Posterior cingulate gyrus (tissue), 11 donors: ENCODE results near the gene TMC1.

Experiments
- DNase-seq, 10 donors: peaks; one replicate each; pipeline versions ENCODE4 v3.0.0 to v3.0.0-alpha.2; 2020 to 2021; ENCODE audit warnings: mixed read lengths in 3 of 10
- intact Hi-C: fragments of 100-400 bp; cut with DNase I; formaldehyde crosslinking; loops from one replicate; pipeline ENCODE4 v1.15.1; 2023

The TMC1 gene

DNA sequence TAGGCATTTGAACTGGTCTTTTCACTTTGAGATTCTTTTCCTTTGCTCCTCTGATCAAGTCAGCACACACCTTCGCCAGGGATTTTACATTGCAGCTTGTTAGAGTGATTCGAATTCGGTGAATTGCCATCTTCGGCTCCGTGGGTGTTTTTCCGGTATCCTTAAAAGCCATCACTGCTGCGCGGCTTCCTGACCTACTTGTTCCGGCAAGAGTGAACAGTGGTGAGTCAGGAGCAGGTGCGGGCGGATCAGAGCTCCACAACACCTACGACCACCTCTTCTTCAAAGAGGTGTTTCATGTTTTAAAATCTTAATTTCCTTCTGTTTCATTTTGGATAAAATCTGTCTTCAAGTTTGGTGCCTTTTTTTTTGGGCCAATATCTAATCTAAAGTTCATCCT, 134.6 kb downstream of the TMC1 start:
- DNase-seq, result peak in 4 of 10 donors; percentile 17 to 72 (median 59)
- intact Hi-C loops, result no loop called here

DNA sequence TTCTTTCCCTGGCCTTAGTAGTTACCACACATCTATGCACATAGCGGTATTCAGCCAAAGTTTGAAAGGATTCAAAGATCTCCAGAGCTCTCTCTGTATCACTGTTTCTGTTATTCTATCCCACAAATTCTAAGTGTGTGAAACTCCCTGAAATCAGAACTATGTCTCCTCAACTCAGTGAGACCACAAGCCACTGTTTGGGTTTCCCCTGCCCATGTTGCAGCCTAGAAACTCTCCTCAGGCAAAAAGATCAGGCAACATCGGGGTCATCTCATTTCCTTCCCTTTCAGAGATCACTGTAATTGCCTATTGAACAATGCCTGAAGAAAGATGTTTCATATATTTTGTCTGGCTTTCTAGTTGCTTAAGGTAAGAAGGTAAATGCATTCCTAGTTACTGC, 135.6 kb downstream of the TMC1 start:
- intact Hi-C loops, result no loop called here
- no peak for DNase-seq

DNA sequence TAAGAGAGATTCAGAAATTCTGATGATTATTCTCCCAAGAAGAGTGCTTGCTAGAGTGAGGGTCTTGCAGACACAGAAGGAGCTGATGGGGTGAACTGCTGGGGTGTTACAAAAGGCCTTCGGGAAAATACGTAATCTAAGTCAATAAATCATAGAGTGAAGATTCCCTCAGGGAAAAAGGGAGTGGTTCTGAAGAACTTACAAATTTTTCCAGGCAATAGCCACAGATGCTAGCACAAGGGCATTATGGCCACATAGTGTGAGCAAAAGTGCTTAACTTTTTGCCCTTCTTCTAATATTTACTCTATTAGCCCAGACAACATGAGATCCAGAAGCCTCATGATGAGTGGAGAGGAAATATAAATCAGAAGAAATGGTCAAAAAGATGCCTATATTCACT, 137.3 kb downstream of the TMC1 start:
- DNase-seq, result no peak
- intact Hi-C loops, result no loop called here

DNA sequence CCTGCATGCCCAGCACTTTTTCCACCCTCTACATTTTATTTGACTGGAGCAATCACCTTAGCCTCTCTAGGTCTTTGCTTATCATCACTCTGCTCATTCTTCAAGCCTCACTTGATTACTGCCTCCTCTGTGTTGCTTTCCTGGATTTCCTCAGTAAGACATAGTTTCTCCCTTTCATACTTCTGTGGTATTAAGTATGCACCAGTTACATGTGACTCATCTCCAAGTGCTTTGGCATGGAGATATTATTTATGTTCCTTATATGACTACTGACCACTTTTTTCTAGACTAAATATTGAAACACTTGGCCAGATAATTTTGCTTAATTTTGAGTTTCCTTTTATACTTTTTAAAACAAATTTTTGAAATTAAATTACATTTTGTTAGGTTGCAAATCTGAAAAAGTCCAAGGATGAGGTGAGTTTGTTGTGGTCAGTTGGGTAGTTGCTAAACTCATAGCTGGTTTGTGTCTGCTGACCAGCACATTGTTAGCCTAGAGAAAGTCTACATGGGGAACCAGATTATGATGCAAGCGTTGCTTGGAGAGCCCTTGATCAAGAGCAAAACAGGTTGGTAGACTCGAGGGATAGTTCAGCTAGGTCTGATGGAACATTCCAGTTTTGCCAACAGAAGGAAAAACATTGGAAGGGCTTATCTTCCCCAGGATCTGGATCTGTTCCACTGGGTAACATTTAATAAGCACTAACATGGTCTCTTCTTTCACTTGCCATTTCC, 140.2 kb downstream of the TMC1 start:
- intact Hi-C loops, result no loop called here
- no peak for DNase-seq

DNA sequence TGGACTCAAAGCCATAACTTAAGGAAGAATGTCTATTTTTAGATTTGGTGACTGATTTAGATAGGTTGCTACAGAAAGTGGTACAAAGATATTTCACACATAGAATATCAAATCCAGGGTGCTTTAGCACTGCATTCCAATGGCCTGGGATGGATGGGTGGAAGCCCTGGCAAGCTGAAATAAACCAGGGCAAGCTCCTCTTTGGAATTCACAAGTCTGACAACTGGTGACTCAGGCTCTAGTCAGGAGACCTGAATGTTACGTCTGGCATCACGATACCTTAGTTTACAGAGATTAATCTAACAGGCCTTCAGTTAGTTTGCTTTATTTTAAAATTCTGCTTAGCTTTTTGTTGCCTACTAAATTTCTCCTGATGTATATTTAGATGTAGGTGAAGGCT, 144.0 kb downstream of the TMC1 start:
- DNase-seq, result no peak
- intact Hi-C loops, result no loop called here

DNA sequence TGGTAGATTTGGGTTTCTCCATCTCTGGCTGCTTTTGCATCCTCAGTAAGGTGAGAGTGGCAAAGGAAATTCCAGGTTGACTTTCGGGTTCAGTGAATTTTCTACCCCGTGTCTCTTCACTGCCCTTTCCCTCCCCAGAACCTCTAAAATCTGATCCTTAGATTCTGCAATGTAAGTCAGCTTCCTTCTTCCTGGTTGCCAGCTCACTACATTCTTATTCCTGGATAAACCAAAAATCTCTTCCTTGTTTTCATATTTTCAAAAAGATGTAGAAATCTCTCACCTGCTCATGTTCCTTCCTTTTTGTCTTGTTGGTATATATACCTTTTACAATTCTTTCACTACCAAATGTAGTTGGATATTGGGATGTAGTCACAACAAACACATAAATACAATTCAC, 145.8 kb downstream of the TMC1 start:
- intact Hi-C loops, result no loop called here
- DNase-seq, result no peak

DNA sequence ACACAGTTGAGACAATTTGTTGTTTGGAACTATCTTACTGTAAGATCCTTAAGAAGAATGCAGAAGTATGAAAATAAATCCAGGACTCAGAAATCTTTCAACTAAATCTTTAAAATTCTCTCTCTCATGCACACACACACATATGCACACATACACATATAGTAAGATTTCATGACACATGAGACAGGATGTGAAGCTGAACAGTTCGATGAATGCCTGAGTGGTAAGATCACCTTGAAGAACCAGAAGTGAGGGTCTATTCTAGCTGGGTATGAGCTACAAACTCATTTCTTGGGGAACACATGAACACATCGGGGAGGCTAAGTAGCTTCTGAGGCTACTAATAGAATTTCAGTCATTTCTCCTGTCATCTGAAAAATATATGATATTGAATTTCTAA, 153.6 kb downstream of the TMC1 start:
- no peak for DNase-seq
- intact Hi-C loops, result no loop called here

DNA sequence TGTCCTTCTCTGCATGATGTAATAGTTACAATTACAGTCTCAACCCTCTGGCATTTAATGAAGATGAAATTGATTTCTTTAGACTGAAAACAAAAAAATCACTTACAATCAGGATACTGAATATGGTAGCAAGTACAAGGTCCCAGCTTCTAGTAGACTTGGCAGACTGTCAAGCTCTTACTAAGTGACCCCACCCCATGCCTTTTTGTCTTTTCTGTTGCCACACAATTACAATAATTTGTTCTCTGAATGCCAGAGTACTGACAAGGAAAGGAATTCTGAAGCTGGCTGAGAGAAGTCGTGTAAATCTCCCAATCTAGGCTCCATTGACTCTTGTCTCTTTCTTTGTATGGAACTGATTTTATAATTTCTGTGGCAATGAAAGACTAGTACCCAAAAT, 154.2 kb downstream of the TMC1 start:
- intact Hi-C loops, result no loop called here
- no peak for DNase-seq

DNA sequence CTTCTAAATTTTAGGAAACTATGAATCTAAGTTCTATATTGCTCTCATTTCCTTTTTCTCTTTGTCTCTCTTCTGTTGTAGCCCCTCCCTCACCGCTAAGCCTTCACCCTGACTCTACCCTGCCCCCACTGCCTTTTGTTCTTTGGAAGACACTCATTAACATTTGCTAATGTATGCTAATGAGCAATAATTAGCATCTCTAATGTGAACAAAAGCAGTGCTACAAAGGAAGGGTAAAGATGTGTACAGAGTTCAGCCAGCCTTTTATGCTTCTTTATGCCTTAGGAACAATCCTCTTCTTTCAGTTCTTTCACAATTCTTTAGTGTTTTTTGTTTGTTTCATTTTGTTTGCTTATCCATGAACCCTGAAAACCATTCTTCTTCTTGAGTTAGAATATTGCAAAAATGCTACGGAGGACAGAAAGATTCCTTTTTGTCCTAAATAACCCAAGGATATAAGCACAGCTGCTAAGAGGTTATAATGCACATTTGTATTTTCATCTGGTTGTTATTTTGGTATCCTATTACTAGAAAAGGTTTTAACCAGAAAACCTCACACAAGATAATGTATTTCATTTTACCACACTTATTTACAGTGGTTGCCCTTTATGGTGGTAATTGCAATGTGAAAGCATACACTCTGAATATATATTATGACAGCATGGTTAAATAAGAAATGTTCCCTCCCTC, 159.3 kb downstream of the TMC1 start:
- DNase-seq, result peak in 1 of 10 donors; percentile 21
- intact Hi-C loops, result loop anchor here (10.0 kb wide), 1 partner anchor 306 kb away; no protein-coding TSS in a partner anchor

DNA sequence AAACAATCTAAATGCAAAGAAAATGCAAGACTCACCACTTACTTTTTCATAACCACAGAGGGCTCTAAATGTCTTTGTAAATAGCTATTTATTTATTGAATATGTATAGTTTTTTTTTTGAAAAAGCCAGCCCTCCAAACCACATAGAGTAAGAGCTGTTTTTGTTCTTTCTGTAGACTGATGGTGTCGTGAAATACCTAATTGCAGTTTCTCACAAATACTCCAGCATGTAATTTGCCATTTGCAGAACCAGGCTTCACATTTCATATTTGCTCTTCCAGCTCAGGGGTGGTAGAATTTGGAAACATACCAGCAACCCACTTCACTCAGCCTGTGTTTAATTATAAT, 159.8 kb downstream of the TMC1 start:
- intact Hi-C loops, result loop anchor here (10.0 kb wide), 1 partner anchor 306 kb away; no protein-coding TSS in a partner anchor
- no peak for DNase-seq

DNA sequence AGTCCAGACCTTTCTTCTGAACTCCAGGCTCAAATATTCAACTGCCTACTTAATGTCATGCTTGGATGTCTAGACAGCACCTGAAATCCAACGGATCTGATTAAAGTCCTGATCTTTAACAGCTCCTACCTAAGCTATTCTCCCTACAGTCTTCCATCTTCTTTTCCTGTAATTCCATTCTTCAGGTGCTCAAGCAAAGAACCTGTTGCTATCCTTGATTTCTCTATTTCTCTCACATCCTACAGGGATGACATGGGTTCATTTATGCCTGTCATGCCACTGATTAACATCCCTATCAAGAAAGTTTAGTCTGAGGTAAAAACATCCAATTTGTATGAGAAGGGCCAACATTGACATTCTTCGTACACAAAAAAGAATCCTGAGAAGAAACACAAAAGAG, 163.2 kb downstream of the TMC1 start:
- intact Hi-C loops, result loop anchor here (10.0 kb wide), 1 partner anchor 310 kb away; no protein-coding TSS in a partner anchor
- no peak for DNase-seq

DNA sequence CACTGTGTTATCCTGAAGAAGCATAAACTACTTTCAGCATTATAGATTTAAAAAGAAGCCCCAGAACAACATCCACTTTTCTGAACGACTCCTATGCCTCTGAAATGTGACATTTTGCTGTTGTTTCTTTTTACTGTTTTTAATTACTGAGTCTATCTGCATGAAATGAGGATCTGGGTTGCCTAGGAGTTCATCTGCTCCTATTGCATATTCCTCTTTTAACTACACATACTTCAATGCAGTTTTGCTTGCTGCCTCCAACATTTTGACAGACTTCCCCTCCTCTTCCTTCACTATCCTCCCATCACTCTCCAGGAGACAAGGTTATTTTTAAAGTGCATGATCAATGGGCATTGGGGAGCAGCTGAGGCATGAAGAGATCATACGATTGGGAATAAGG, 164.5 kb downstream of the TMC1 start:
- intact Hi-C loops, result loop anchor here (10.0 kb wide), 1 partner anchor 311 kb away; no protein-coding TSS in a partner anchor
- no peak for DNase-seq

DNA sequence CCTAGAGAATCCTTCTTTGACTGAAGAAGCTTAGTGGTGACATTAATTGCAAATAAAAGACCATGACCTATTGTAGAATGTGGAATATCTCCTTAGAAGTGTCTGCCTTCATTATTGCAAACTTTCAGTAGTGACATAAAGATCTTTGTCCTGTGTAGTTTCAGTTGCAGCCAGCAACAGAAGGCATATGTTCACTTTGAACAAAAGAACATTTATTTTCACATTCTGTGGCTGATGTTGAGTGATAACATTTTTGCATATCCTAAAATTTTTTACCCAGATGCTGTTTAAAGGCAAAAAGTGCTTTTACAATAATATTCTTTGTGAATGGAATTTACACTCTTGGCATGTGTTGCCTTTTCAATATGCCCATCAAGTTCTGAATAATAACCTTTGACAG, 165.9 kb downstream of the TMC1 start:
- intact Hi-C loops, result loop anchor here (10.0 kb wide), 1 partner anchor 313 kb away; no protein-coding TSS in a partner anchor
- no peak for DNase-seq

DNA sequence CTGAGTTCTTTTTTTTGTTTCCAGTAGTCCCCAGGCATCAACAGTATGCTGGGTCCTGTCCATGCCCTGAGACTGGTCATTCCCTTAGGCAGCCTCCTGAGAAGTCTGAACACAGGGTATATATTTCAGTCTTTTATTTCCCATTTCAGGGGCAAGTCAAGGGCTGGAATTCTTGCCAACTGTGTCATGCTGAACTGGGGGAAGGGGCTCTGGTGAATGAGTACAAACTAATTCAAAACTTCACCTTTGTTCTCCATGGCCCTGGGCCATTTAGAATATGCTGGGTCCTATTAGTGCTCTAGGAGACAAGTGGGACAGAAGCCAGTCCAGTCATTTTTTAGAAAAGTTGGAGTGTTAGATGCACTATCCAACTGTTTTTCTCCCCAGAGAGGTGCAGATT, 170.3 kb downstream of the TMC1 start:
- intact Hi-C loops, result no loop called here
- DNase-seq, result no peak

DNA sequence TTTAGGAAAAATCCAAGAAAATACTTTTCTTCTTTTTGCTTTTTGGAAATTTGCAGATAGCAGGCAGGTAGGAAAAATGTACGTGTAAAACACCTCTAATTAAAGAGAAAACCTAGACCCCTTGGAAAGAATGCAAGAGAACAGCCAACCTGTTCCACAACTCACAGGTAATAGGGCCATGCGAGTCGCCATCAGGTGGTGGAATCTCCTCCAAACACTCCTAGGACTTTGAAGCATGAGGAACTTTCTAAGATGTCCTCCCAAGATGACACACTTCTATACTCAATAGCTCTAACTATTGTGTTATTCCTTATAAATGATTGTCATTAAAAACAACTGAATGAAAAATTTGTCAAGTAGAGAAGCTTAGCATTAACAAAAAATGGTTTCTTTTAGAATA, 174.0 kb downstream of the TMC1 start:
- DNase-seq, result no peak
- intact Hi-C loops, result no loop called here

DNA sequence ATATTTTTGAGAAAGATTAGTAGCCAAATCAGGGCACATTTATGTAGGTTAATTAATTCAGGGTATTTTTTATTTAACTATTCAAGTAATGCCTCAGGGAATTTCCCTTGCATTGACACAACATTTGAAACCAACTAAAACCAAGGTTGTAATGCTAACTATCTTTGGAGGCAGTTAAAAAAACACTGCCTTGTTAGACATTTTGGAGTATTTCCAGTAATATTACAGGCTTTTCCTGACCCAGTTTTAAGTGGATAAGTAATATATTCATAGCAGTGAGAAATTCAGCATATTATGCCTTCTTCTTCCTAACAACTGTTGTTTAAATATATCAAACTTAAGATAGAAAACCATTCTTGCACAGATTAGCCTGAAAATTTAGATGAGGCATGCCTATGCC, 175.1 kb downstream of the TMC1 start:
- no peak for DNase-seq
- intact Hi-C loops, result no loop called here

DNA sequence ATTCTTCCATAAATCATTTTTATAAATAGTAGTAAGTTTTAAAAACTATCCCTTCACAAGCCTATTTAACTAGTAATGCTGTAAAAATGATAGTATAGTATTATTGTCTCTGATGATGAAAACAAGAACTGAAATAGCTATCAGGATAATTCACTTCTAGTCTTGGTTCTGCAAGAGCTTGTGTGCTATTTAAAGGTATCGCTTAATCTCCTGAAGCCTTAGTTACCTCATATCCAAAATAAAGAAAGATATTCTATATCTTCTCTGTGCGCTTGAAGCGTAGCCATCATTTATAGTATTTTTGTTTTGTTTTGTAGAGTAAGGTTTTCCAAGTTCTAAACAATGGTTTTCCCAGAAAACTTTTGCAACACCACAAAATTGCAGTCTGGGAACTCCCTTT, 180.1 kb downstream of the TMC1 start:
- no peak for DNase-seq
- intact Hi-C loops, result no loop called here

DNA sequence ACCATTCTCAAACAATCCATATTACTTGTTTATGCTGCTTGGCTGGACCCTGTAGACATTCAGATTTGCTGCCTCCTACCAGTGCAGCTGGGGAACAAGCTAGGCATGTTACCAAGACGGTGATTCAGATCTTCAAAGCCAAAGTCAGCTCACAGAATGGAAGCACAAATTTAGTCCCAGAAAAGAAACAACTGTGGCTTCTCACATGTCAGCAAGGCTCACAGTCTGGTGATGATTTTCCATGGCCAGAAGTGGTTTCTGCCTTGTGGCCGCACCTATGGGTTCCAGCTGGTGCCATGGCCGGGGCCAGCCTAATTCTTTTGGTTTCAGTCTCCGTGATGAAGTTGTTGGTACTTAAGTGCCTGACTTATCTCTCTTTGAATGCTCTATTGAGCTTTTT, 182.2 kb downstream of the TMC1 start:
- DNase-seq, result peak in 5 of 10 donors; percentile 18 to 83 (median 61)
- intact Hi-C loops, result no loop called here

DNA sequence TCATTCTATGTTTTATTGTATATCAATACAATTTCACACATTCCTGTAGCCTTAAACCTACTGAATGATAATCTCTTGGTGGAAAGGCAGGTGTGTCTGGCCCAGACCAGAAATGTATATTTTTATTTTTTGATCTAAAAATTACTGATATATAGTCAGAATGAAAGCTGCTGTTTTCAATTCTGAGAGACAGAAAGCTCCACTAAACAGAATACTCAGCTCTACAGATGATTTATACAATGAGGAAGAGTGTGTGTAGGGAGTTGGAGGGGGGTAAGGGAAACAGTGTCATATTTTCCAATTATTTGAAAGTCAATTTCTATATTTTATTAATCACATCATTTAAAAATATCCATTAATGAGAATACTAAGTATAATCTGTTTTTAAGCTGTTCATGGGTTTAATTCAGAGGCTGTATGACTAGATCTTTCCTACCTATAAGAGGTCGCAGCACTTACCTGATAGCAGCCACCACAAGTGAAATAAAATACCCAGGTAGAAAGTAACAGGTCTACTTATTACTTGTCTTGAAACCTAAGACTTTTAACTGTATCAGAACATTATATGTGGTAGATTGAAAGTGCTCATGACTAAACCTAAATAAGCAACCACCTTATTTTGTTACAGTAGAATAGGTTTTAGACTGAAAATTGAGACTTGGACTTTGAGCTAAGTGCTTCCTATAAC, 183.4 kb downstream of the TMC1 start:
- intact Hi-C loops, result no loop called here
- no peak for DNase-seq

DNA sequence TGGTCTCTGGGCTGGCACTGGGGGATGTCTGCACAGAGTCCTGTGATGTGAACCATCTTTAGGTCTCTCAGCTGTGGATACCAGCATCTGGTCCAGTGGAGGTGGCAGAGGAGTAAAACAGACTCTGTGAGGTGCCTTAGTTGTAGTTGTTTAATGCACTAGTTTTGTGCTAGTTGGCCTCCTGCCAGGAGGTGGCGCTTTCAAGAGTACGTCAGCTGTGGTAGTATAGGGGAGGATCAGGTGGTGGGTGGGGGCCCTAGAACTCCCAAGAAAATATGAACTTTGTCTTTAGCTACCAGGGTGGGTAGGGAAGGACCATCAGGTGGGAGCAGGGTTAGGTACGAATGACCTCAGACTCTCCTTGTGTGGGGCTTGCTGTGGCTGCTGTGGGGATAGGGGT, 197.1 kb downstream of the TMC1 start:
- peak in 1 of 10 donors; percentile 59 for DNase-seq
- intact Hi-C loops, result no loop called here

DNA sequence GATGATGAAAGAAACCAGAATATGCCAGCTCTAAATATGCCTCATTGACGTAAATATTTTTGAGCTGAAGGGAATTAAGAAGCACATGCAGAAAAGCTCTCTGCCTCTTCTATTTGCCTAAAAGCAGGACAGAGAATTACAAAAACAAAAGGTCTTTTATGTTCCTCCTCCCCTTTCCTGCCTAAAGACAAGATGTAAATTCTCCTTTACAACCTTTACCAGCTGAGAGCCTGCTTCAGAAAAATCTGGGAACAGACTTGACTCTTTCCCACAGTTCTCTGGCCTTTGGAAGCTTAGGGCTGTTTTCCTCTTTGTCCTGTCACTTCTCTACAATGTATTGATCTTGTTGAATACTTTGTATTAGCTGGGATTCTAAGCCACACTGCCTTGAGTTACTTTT, 199.7 kb downstream of the TMC1 start:
- intact Hi-C loops, result no loop called here
- no peak for DNase-seq

DNA sequence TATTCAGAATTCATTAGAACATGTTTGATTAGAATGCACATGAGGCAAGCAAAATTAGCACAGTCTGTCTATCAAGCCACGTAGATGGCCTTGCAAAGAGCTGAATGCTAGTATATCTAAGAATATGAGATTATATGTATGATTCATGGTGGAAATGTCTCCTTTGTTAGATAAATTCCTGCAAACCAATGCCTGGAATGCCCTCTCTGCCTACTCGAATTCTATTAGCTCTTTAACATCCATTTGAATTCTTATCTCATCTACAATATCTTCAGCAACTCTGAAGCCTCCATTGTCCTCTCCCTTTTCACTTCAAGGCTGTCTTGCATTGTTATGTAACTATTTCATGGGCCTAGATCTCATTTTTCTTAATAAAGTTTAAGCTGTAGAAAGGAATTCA, 205.5 kb downstream of the TMC1 start:
- intact Hi-C loops, result no loop called here

More for the DNA sequence above, 205.5 kb downstream of the TMC1 start:
- no peak for DNase-seq
